HepG2 (cell line): ENCODE data around the gene THSD4.

Experiments
- JUND ChIP-seq: sonication (generic); formaldehyde crosslinking; IDR thresholded peaks from 2 replicates; pipeline ENCODE4 v1.8.0; 2022; ENCODE audit warnings: mild to moderate bottlenecking, missing genetic modification reagents
- KDM5A ChIP-seq: fragments of 200-600 bp; sonication (generic); IDR thresholded peaks from 2 replicates; pipeline ENCODE4 v1.7.0; 2018; ENCODE audit warnings: antibody characterized with exemption, mild to moderate bottlenecking, low read length, borderline replicate concordance
- MATR3 ChIP-seq: sonication (generic); formaldehyde crosslinking; IDR thresholded peaks from 2 replicates; pipeline ENCODE4 v1.4.0; 2020; ENCODE audit warnings: missing genetic modification reagents
- SOX6 ChIP-seq, 2 experiments: fragments of 450-650 bp in 1 of 2; sonication (generic) in 1 of 2; formaldehyde crosslinking in 1 of 2; IDR thresholded peaks; 2 replicates each; pipeline versions ENCODE4 v1.4.0 to v1.6.1; 2017 to 2020; ENCODE audit warnings: antibody characterized with exemption in 1 of 2, mild to moderate bottlenecking in 1 of 2, missing genetic modification reagents in 1 of 2
- ZNF549 ChIP-seq: sonication (generic); formaldehyde crosslinking; IDR thresholded peaks from 2 replicates; pipeline ENCODE4 v1.5.0; 2020; ENCODE audit warnings: missing genetic modification reagents
- TF ChIP-seq, protein P1 (sequence below): sonication (generic); formaldehyde crosslinking; IDR thresholded peaks from 2 replicates; pipeline ENCODE4 v1.5.0; 2020; ENCODE audit warnings: mild to moderate bottlenecking, missing genetic modification reagents, moderate library complexity
- TF ChIP-seq, protein P2 (sequence below): sonication (generic); formaldehyde crosslinking; IDR thresholded peaks from 2 replicates; pipeline ENCODE4 v1.4.0; 2020; ENCODE audit warnings: missing genetic modification reagents
- TF ChIP-seq, protein P3 (sequence below): sonication (generic); formaldehyde crosslinking; IDR thresholded peaks from 2 replicates; pipeline ENCODE4 v1.4.0; 2020; ENCODE audit warnings: mild to moderate bottlenecking, missing genetic modification reagents

DNA sequence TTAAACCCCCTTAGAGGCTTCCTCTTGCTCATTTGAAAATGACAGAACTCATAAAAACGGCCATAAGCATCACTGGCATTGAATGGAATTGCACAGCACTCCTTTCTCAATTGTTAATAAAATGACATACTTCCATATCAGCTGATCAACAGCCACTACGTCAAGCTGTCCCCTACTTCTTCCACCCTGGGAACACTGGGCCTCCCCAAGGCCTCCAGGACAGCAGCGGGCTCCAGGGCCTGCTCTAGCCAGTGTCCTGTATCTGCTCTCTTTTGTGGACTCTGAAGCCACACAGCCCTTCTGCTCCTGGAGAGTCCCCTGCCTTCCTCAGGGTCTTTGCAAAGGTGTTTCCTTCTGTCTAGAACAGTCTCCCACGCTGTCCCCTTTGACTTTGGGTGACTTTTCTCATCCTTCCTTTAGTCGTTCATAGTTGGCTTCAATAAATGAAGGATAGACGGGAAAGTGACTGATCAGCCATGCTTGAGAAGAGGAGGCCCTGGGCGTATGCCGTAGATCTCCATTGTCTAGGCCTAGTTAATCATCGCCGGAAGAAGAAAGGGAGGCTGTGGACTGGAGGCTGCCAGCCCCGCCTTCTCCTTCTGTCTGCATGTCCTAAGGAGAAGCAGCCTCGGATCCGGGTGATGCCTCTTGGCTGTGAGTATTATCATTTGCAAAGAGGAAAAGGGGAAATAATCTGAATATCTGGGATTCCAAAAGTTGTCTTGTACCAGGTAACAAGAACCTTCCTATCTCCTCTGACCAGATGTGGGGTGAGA lies 4.7 kb upstream of the THSD4 start:
- no peak for TF ChIP-seq KDM5A
- no peak for TF ChIP-seq MATR3 (CRISPR knock-in tag)
- TF ChIP-seq, protein P1, sequence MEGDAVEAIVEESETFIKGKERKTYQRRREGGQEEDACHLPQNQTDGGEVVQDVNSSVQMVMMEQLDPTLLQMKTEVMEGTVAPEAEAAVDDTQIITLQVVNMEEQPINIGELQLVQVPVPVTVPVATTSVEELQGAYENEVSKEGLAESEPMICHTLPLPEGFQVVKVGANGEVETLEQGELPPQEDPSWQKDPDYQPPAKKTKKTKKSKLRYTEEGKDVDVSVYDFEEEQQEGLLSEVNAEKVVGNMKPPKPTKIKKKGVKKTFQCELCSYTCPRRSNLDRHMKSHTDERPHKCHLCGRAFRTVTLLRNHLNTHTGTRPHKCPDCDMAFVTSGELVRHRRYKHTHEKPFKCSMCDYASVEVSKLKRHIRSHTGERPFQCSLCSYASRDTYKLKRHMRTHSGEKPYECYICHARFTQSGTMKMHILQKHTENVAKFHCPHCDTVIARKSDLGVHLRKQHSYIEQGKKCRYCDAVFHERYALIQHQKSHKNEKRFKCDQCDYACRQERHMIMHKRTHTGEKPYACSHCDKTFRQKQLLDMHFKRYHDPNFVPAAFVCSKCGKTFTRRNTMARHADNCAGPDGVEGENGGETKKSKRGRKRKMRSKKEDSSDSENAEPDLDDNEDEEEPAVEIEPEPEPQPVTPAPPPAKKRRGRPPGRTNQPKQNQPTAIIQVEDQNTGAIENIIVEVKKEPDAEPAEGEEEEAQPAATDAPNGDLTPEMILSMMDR (CRISPR knock-in tag): no peak
- no peak for TF ChIP-seq JUND (CRISPR knock-in tag)
- TF ChIP-seq, protein P2, sequence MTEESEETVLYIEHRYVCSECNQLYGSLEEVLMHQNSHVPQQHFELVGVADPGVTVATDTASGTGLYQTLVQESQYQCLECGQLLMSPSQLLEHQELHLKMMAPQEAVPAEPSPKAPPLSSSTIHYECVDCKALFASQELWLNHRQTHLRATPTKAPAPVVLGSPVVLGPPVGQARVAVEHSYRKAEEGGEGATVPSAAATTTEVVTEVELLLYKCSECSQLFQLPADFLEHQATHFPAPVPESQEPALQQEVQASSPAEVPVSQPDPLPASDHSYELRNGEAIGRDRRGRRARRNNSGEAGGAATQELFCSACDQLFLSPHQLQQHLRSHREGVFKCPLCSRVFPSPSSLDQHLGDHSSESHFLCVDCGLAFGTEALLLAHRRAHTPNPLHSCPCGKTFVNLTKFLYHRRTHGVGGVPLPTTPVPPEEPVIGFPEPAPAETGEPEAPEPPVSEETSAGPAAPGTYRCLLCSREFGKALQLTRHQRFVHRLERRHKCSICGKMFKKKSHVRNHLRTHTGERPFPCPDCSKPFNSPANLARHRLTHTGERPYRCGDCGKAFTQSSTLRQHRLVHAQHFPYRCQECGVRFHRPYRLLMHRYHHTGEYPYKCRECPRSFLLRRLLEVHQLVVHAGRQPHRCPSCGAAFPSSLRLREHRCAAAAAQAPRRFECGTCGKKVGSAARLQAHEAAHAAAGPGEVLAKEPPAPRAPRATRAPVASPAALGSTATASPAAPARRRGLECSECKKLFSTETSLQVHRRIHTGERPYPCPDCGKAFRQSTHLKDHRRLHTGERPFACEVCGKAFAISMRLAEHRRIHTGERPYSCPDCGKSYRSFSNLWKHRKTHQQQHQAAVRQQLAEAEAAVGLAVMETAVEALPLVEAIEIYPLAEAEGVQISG (CRISPR knock-in tag): no peak
- TF ChIP-seq SOX6 (IDR thresholded peaks at IDR 0.05): no peak
- TF ChIP-seq SOX6 (CRISPR knock-in tag; IDR thresholded peaks at IDR 0.05): no peak
- no peak for TF ChIP-seq ZNF549 (CRISPR knock-in tag)
- TF ChIP-seq, protein P3, sequence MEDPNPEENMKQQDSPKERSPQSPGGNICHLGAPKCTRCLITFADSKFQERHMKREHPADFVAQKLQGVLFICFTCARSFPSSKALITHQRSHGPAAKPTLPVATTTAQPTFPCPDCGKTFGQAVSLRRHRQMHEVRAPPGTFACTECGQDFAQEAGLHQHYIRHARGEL (CRISPR knock-in tag): no peak
